Measurements from ENCODE around the gene FUZ.

GRCh38 chr19:49818649-49819370, 5.7 kb upstream of the FUZ start:
- TF ChIP-seq CTCF (conservative IDR thresholded peaks at IDR 0.05) (no peak), ZFX (IDR thresholded peaks at IDR 0.05) (peak; percentile 36; the same call in 1 of the 2 replicates)

Data from C4-2B (cell line).